Measurements from ENCODE around the gene CHST14. TPM values are rescaled to one million over a fixed set of nuclear protein-coding genes. Genes with fewer than 3 reads are reported as not detected.

CHST14 gene
- total RNA-seq, 2 donors from 2014 or later = 11.8 to 15.8 TPM

- intact Hi-C loops (cut with DNase I) = no loop called here
- peak; percentile 76 for DNase-seq (ENCODE audit: low spot score)
These were observed 12.1 kb upstream of the CHST14 start for GRCh38 chr15:40458495-40459371.

- intact Hi-C loops (cut with DNase I) = no loop called here
- peak; percentile 62 for DNase-seq (ENCODE audit: low spot score)
These were observed 11.3 kb upstream of the CHST14 start for GRCh38 chr15:40459391-40460015.

GRCh38 chr15:40460404-40460803, 10.4 kb upstream of the CHST14 start:
- DNase-seq (ENCODE audit: low spot score) = no peak
- intact Hi-C loops (cut with DNase I) = no loop called here

GRCh38 chr15:40461958-40462357, 8.8 kb upstream of the CHST14 start:
- no peak for DNase-seq (ENCODE audit: low spot score)

GRCh38 chr15:40463279-40463678, 7.5 kb upstream of the CHST14 start:
- no peak for DNase-seq (ENCODE audit: low spot score)
- intact Hi-C loops (cut with DNase I) = no loop called here

More at GRCh38 chr15:40461958-40462357, 8.8 kb upstream of the CHST14 start:
- intact Hi-C loops (cut with DNase I) = no loop called here

GRCh38 chr15:40463886-40464545, 6.8 kb upstream of the CHST14 start:
- DNase-seq (ENCODE audit: low spot score) = no peak
- intact Hi-C loops (cut with DNase I) = no loop called here

- intact Hi-C loops (cut with DNase I) = no loop called here
- no peak for DNase-seq (ENCODE audit: low spot score)
These were observed 6.1 kb upstream of the CHST14 start for GRCh38 chr15:40464595-40465185.

- peak; percentile 70 for DNase-seq (ENCODE audit: low spot score)
- intact Hi-C loops (cut with DNase I) = no loop called here
These were observed 4.8 kb upstream of the CHST14 start for GRCh38 chr15:40465939-40466338.

GRCh38 chr15:40466426-40467260, 4.1 kb upstream of the CHST14 start:
- DNase-seq (ENCODE audit: low spot score) = peak; percentile 46
- intact Hi-C loops (cut with DNase I) = no loop called here

GRCh38 chr15:40467261-40467615, 3.5 kb upstream of the CHST14 start:
- intact Hi-C loops (cut with DNase I) = no loop called here

GRCh38 chr15:40468898-40469331, 1.9 kb upstream of the CHST14 start:
- intact Hi-C loops (cut with DNase I) = no loop called here
- DNase-seq (ENCODE audit: low spot score) = no peak

More at GRCh38 chr15:40467261-40467615, 3.5 kb upstream of the CHST14 start:
- DNase-seq (ENCODE audit: low spot score) = no peak

- intact Hi-C loops (cut with DNase I) = no loop called here
- no peak for DNase-seq (ENCODE audit: low spot score)
These were observed 901 bp upstream of the CHST14 start for GRCh38 chr15:40469776-40470390.

GRCh38 chr15:40471105-40471807, 472 bp downstream of the CHST14 start:
- DNase-seq (ENCODE audit: low spot score) = no peak

GRCh38 chr15:40471808-40472150, 995 bp downstream of the CHST14 start:
- intact Hi-C loops (cut with DNase I) = no loop called here
- no peak for DNase-seq (ENCODE audit: low spot score)

More at GRCh38 chr15:40471105-40471807, 472 bp downstream of the CHST14 start:
- intact Hi-C loops (cut with DNase I) = no loop called here

- no peak for DNase-seq (ENCODE audit: low spot score)
- intact Hi-C loops (cut with DNase I) = no loop called here
These were observed 1.5 kb downstream of the CHST14 start for GRCh38 chr15:40472171-40472727.

GRCh38 chr15:40474581-40474980, 3.8 kb downstream of the CHST14 start:
- intact Hi-C loops (cut with DNase I) = no loop called here
- DNase-seq (ENCODE audit: low spot score) = peak; percentile 38

- no peak for DNase-seq (ENCODE audit: low spot score)
These were observed 7.0 kb downstream of the CHST14 start for GRCh38 chr15:40477642-40478327.

More at GRCh38 chr15:40477642-40478327, 7.0 kb downstream of the CHST14 start:
- intact Hi-C loops (cut with DNase I) = no loop called here
